Amniotic stem cell (primary cell): ENCODE measurements around the gene CHFR.
"Not testable (repeated sequence)": the region's sequence is repeated elsewhere in the genome, so short reads cannot be mapped to it uniquely, and the experiment has no call there.

Experiments used
- DNase-seq: peaks from one replicate; lab custom pipeline; 2025; lab: John Stamatoyannopoulos, UW

Gene CHFR

DNA sequence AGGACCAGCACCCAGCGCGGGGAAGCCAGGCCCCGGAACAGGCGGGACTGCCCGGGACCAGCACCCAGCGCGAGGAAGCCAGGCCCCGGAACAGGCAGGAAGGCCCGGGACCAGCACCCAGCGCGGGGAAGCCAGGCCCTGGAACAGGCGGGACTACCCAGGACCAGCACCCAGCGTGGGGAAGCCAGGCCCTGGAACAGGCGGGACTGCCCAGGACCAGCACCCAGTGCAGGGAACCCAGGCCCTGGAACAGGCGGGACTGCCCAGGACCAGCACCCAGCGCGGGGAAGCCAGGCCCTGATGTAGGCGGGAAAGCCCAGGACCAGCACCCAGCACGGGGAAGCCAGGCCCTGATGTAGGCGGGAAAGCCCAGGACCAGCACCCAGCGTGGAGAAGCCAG lies 12.8 kb downstream of the CHFR start:
- DNase-seq, result not testable (repeated sequence)

DNA sequence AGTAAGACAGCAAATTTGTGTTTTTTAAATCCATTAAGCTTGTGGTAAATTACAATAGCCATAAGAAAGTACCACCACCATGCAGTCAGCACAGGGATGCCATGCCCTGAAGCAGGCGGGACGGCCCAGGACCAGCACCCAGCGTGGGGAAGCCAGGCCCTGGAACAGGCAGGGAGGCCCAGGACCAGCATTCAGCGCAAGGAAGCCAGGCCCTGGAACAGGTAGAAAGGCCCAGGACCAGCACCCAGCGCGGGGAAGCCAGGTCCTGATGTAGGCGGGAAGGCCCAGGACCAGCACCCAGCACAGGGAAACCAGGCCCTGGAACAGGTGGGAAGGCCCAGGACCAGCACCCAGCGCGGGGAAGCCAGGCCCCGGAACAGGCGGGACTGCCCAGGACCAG lies 13.2 kb downstream of the CHFR start:
- DNase-seq, result no peak

DNA sequence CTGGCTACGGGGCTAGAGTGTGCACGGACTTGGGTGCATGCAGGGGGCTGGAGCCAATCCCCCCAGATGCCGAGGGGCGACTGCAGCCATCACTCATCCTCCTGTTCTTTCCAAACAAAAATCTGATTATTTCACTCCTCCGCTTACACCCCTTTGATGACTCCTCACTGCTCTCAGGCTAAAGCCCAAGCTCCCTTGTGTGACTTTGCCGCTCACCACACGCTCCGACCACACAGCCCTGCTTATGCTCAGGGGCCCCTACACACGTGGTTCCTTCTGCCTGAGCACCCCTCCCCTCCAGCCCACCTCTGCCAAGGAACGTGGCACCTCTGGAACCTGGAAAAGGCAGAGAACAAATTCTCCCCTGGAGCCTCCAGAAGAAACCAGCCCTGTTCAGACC lies 13.7 kb downstream of the CHFR start:
- no peak for DNase-seq

DNA sequence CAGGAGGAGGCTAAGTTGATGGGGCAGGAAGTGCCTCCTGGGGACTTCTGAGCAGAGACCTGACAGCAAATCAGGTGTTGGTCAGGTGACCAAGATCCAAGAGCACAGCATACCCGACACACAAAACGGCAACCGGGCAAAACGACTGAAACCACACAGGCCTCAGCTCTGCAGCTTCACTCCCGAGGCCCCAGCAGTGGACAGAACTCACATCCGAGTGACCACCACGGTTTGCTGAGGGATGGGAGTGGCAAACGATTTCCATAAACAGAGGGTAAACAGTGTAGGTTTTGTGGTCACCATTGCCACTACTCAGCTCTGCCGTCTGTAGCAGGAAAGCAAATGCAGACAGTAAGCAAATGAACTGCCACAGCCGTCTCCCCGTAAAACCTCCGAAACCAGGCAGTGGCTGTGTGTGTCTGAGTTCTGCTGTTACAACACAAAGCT lies 14.4 kb downstream of the CHFR start:
- DNase-seq, result no peak

DNA sequence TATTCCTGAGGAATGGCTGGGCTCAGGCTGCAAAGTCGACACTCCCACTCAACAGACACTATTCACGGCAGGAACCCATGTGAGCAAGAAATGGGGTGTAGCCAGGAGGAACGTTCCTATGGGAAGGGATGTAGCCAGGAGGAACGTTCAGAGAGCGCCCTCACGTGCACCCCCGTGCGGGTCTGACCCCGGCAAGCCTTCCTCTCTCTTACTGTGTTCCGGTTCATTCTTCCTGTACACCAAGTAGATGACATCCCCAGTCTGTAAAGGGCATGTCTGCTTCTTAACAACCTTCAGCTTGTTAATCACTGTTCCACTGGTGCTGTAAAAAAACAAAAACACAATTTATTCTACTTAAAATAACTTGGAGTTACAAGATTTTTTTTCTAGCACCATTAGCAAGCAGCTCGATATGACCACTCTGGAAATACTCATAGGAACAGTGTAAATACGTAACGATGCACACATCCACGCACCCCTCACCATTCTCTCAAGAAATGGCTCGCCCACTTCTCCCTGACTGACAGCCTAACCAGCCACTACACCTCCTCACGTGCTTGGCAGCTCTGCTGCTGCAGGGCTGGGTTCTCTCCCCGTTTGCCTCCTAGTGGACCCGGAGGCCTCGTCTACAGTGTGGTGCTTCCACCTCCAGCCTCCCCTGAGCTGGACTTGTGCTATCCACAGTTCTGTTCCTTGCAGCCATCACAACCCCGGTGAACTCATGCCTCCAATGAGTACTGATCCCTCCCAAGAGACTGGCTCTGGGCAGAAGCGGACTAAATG lies 15.1 kb downstream of the CHFR start:
- DNase-seq, result no peak

DNA sequence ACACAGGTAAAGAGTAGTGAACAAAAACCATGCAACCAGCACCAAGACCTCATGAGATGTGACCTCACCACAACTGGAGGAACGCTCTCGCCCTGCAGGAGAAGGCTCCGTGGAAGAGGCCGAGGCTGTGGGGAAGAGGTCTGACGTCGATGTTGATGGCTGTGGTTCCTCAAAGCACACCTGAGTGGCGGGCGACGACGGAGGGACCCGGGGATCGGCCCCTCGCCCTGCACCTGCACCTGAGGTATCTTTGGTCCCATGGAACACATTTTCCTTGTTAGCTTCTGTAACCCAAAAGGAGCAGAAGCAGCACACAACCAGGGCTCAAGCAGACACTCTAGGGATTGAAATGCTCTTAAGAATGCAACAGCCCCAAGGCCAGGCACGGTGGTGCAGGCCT lies 17.9 kb downstream of the CHFR start:
- no peak for DNase-seq

DNA sequence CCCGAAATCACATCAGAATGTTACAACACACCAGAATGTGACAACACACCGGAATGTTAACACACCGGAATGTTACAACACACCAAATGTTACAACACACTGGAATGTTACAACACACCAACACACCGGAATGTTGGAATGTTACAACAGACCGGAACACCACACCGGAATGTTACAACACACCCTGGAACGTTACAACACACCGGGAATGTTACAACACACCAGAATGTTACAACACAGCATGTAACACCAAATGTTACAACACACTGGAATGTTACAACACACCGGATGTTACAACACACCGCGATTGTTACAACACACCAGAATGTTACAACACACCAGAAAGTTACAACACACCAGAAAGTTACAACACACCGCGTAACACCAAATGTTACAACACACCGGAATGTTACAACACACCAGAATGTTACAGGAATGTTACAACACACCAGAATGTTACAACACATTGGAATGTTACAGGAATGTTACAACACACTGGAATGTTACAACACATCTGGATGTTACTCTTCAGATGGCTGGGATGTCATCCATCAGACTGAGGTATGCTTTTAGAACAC lies 21.1 kb downstream of the CHFR start:
- DNase-seq, result no peak

DNA sequence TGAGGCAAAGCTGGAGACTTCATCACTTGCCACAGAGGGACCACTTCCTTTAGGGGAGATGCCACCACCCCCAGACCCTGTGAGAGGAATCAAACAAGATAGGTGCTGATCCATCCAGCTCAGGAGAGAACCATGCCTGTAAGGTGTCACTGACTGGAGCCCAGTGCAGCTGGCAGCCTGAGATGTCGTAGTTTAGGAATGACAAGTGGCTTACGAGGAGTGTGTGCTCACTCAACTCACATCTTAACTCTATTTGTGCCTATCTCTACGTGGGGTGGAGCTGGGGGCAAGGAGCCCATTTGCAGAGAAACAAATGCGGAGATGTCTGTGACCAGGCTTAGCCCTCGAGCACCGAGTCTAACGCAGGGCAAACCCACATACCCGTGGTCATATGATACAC lies 25.8 kb downstream of the CHFR start:
- DNase-seq, result no peak

DNA sequence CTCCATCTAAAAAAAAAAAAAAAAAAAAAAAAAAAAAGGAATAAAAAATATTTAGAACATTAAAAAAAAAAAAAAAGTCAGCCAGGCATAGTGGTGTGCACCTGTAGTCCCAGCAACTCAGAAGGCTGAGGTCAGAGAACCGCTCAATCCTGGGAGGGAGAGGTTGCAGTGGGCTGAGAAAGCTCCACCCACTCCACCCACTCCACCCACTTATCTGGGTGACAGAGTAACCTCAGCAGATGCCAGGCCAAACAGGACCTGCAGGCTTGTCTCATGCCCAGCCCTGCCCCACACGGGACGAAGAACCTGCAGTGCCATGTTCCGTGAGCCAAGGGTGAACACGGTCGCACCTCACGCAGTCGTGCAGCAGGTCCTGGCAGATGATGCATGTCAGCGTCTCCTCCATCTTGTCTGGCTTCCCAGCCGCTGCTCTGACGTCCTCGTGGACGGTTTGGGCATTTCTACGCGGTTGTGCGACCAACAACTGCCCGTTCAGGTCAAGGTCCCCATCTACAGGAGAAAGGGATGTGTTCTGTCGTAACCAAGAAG lies 28.6 kb downstream of the CHFR start:
- no peak for DNase-seq

DNA sequence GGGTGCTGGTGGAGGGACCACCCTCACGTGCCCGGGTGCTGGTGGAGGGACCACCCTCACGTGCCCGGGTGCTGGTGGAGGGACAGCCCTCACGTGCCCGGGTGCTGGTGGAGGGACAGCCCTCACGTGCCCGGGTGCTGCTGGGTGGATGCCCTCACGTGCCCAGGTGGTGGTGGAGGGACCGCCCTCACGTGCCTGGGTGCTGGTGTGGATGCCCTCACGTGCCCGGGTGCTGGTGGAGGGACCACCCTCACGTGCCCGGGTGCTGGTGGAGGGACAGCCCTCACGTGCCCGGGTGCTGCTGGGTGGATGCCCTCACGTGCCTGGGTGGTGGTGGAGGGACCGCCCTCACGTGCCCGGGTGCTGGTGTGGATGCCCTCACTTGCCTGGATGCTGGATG lies 30.4 kb downstream of the CHFR start:
- not testable (repeated sequence) for DNase-seq

DNA sequence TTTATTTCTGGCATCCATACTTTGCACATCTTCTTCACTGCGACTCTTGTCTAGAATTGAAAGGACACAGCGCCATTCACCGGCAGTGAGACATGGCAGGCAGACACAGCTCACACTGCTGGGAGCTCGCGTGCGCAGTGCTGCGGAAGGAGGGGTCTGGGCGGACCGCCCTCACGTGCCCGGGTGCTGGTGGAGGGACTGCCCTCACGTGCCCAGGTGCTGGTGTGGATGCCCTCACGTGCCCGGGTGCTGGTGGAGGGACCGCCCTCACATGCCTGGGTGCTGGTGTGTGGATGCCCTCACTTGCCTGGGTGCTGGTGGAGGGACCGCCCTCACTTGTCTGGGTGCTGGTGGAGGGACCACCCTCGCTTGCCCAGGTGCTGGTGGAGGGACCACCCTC lies 30.8 kb downstream of the CHFR start:
- no peak for DNase-seq

DNA sequence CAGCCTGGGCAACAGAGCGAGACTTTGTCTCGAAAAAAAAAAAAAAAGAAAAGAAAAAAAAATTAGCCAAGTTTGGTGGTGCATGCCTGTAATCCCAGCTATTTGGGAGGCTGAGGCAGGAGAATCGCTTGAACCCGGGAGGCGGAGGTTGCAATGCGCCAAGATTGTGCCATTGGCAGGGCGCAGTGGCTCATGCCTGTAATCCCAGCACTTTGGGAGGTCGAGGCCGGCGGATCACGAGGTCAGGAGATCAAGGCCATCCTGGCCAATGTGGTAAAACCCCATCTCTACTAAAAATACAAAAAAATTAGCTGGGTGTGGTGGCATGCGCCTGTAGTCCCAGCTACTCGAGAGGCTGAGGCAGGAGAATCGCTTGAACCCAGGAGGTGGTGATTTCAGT lies 32.2 kb downstream of the CHFR start:
- DNase-seq, result not testable (repeated sequence)

DNA sequence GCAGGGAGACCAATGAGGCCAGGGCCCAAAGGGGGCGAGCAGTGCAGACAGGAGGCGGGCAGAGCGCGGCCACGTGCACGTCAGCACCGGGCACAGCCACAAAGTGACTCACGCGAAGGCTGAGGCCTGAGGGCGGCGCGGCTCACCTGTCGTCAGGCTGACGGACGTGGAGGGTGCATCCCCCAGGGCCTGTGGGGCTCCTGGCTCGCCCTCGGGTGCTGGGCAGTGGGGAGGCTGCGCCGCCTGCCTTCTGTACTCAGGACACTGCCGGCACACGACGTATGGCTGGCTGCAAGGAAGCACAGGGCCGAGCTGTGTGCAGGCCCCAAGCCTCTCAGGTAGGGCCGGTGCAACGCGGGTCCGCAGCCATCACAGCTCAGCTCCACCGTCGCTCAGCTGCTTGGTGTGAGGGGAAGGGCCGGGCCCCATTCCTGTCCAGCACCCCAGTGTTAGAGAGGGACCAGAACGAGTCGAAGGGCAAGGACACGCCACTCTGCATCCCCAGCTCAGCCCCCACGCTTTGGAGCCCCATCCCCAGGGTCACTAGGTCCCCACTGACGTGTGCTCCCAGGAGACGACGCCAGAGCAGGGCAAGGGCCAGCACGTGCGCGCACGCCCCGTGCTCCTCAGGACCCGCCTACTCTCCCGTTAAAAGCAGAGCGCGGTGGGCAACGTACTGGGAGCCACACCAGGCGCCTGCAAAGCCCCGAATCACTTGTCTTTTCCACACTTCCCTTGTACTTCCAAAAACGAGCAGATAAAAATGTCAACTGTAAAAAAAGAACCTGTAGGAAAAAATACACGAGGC lies 33.9 kb downstream of the CHFR start:
- no peak for DNase-seq

DNA sequence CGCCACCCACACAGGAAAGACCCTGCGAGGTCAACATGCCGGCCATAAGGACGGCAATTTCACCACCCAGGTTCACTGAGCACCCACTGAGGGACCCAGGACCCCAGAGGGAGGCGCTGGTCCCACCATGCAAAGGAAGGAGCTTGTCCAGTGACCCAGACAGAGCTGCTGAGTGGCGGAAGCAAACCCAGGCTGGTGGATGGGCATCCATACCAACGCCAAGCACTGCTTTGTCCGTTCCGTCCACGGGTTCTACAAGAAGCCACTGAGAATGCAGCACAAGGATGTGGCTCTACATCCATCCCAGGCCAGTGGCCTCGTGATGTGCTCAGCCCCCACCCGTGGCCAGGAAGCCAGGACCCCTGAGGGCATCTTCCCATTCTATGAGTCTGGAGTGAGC lies 34.9 kb downstream of the CHFR start:
- no peak for DNase-seq

DNA sequence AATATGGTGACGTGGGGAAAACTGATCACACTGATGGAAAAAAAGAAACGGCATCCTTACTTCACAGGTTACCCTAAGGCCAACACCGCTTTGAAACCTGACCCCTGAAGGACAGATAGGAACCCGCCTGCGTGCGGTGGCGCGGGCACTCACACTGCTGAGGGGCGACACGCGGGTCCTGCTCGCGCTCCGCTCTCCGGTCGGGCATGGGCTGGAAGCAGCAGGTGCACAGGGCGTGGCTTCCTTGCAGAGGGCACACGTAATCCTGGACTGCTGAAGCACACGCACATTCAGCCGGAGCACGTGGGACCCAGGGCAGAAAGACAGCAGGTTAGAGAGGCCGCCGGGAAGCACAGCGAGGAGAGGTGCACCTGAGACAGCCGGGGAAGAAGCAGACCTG lies 35.9 kb downstream of the CHFR start:
- DNase-seq, result no peak

DNA sequence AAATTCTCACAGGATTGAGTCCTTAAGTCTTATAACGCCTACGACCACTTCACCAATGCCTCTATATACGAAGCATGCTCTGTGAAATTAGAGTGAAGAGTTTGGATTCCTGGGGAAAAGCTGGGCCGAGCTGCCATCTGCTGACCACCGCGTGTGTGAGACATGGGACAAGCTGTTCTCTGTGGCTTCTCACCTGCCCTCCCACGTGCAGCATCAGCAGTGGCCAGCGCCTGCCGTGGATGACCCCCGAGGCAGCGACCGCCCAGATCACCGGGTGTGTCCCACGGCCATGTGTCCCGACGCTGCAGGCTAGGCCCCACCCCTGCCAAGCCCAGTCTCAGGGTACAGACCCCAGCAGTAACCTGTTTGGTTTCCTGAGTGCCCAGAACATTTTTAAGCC lies 37.1 kb downstream of the CHFR start:
- no peak for DNase-seq

DNA sequence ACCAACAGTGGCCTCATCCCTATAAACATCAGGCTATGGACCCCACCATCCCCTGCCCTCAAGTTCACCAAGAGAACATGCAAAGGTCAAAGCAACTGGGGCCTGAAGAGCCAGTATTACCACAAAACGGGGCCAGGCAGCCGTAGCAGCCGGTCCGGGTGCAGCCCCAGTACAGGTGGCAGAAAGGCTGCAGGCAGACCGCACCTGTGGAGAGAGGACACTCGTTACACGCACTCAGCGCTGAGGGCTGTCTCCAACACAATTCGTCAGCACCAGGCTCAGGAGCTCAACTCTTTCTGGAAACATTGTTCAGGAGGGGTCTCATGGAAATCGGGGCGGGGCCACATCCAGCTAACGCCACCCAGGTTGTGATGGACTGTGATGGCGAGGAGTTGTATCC lies 38.9 kb downstream of the CHFR start:
- DNase-seq, result no peak

DNA sequence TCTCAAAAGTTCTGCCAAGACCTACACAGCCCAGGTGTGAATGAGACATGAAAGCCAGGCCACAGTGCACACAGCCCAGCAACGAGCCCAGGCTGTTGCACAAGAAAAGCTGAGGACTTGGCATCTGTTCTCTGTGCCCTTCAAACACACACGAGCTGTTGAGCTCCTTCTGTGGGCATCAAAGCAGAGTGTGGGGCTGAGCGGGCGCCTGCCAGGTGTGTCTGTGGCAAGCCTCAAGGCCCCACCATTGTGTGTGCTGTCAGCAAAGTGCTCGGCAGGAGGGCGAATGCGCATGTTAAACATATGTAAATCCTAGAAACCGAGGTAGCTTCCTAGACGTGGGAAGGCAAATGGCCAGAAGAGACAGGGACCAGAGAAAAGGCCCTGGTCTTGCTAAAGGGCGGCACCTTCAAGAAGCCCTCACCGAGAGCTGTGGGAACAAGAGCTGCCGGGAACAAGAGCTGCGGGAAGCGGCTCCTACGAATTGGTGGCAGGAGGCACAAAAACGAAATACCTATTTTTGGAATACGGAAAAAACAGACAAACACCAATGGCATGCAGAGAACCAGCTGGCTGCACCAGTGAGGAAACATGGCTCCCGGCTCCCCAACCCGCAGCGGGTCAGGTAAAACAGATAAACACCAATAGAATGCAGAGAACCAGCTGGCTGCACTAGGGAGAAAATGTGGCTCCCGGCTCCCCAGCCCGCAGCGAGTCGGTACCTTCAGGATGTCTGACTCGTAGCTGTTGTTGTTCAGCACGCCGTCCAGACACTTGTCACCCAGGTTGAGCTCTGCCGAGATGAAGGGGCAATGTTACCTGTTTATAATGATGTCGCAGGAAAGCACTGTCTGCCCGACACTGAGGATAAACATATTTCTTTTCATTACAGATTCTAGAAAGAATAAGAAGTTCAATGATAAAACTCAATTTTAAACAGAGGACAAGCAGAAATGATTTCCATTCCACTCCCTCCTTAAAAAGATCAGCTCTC lies 39.7 kb downstream of the CHFR start:
- no peak for DNase-seq

DNA sequence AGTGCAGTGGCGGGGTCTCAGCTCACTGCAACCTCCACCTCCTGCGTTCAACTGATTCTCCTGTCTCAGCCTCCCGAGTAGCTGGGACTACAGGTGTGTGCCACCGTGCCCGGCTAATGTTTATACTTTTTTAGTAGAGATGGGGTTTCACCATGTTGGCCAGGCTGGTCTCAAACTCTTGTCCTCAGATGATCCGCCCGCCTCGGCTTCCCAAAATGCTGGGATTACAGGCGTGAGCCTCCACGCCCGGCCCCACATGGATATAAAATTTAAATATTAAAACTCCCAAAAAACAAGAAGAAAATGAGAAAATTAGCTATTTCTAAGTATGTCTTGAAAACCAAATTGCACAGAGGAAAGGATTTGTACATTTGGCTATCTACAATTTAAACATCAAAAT lies 42.7 kb downstream of the CHFR start:
- not testable (repeated sequence) for DNase-seq

DNA sequence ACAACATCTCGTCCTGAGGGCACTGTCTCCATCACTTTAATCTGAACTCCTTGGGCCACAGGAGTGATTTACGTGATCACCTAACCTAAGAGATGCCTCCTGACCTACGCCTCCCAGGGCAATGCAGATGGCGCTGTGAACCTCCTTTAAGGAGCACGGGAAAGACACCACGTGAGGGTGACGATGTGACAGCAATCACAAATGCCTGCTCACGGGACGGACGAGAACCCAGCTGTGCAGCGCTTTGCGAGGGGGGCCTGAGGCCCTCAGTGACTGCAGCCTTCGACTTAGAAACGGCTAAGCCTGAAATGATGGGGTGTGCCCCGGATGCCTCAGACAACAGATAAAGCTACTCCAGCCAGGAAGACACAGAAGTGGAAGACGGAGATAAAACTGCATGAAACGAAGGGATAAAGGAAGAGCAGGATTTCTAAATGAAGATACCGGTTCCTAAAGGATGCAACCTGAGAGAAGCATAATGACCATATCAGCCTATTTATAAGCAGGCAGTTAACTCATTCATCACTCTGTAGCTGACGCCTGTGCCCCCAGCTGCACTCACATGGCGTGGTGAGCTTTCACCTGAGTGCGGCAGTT lies 44.9 kb downstream of the CHFR start:
- no peak for DNase-seq

DNA sequence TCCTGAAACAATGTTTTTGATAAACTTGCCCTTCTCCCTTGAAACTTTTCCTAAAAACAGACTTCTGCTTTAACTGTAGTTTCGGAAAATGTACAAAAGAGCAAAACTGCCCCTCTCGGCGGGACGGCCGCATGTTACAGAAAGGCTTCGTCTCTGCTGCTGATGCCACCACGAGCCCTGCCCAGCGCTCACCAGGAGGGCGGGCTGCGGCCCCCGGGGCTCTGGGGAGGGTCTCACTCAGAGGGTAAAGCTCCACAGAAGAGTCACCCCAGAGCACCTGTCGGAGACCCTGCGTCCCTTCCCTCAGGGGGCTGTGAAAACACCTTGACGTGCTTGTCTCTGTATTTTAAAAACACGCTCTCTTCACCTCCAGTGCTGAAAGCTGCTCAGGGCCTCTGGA lies 46.3 kb downstream of the CHFR start:
- no peak for DNase-seq
